SK-N-SH (cell line): Measurements from ENCODE around the gene P2RX1. TPM values are rescaled to one million over a fixed set of nuclear protein-coding genes. Genes with fewer than 3 reads are reported as not detected.

Experiments used
- CTCF ChIA-PET: fragments of 300-600, 350-600 bp; formaldehyde crosslinking; extraction: SDS; loops from one replicate; lab custom pipeline; 2021; lab: Yijun Ruan, JAX
- POLR2A ChIA-PET: fragments of 350-600 bp; sonication (Branson Sonifier 250); formaldehyde crosslinking; extraction: SDS; loops from one replicate; lab custom pipeline; 2020; ENCODE audit warnings: antibody characterized with exemption, inconsistent platforms; lab: Yijun Ruan, JAX
- DNase-seq: peaks from one replicate; pipeline ENCODE4 v3.0.0; 2012
- H2AFZ ChIP-seq: fragments of 200-600 bp; sonication (generic); 2 replicates; pipeline ENCODE4 v1.8.1; 2016; ENCODE audit warnings: antibody characterized with exemption, mild to moderate bottlenecking, low read depth
- H3F3A ChIP-seq: fragments of 200-600 bp; sonication (generic); replicated peaks from 2 replicates; pipeline ENCODE3; 2016; ENCODE audit warnings: antibody characterized with exemption, mild to moderate bottlenecking; ENCODE audit not compliant: insufficient read depth
- H3K27ac ChIP-seq, 2 experiments: fragments of 200-500 bp in 1 of 2; fragments of 200-600 bp in 1 of 2; sonication (Bioruptor generic) in 1 of 2; sonication (generic), shearing (Covaris generic) in 1 of 2; 2 replicates each; pipeline versions ENCODE4 v1.5.1 to v1.6.1; 2014 to 2016; ENCODE audit warnings: low read depth in 2 of 2, inconsistent platforms in 1 of 2, low read length in 1 of 2, mild to moderate bottlenecking in 1 of 2, mixed read lengths in 1 of 2
- H3K27me3 ChIP-seq: fragments of 200-600 bp; sonication (generic), shearing (Covaris generic); 2 replicates; pipeline ENCODE4 v1.6.1; 2016; ENCODE audit warnings: mixed run types; ENCODE audit not compliant: insufficient read depth
- H3K36me3 ChIP-seq, 2 experiments: fragments of 200-500 bp in 1 of 2; fragments of 200-600 bp in 1 of 2; sonication (Bioruptor generic) in 1 of 2; sonication (generic) in 1 of 2; replicated peaks in 1 of 2; 2 replicates each; pipeline versions ENCODE3 to v1.5.1; 2014 to 2016; ENCODE audit warnings: low read length in 1 of 2, mild to moderate bottlenecking in 1 of 2; ENCODE audit not compliant: insufficient read depth in 2 of 2, control insufficient read depth in 1 of 2
- H3K4me1 ChIP-seq, 2 experiments: fragments of 200-500 bp in 1 of 2; fragments of 200-600 bp in 1 of 2; sonication (Bioruptor generic) in 1 of 2; sonication (generic), shearing (Covaris generic) in 1 of 2; 2 replicates each; pipeline versions ENCODE4 v1.5.1 to v1.6.1; 2014 to 2016; ENCODE audit warnings: low read depth in 1 of 2, low read length in 1 of 2, mixed run types in 1 of 2; ENCODE audit not compliant: insufficient read depth in 2 of 2, control insufficient read depth in 1 of 2
- H3K4me2 ChIP-seq: fragments of 200-600 bp; sonication (generic), shearing (Covaris generic); 2 replicates; pipeline ENCODE4 v1.6.1; 2017; ENCODE audit warnings: mixed run types
- H3K4me3 ChIP-seq, 2 experiments: fragments of 200-500 bp in 1 of 2; fragments of 200-600 bp in 1 of 2; sonication (Bioruptor generic) in 1 of 2; sonication (generic), shearing (Covaris generic) in 1 of 2; 2 replicates each; pipeline versions ENCODE4 v1.5.1 to v1.8.1; 2014 to 2016; ENCODE audit warnings: low read depth in 2 of 2, inconsistent platforms in 1 of 2, low read length in 1 of 2, mild to moderate bottlenecking in 1 of 2, mixed read lengths in 1 of 2, moderate library complexity in 1 of 2
- H3K79me2 ChIP-seq: fragments of 200-600 bp; sonication (generic); 2 replicates; pipeline ENCODE4 v1.8.1; 2017; ENCODE audit warnings: mild to moderate bottlenecking; ENCODE audit not compliant: insufficient read depth
- H3K9ac ChIP-seq: fragments of 200-600 bp; sonication (generic); 2 replicates; pipeline ENCODE4 v1.6.1; 2017; ENCODE audit warnings: mixed run types
- H3K9me2 ChIP-seq: fragments of 200-600 bp; sonication (generic); 2 replicates; pipeline ENCODE4 v1.6.1; 2017; ENCODE audit warnings: mixed run types
- H3K9me3 ChIP-seq: fragments of 200-600 bp; sonication (generic); 2 replicates; pipeline ENCODE4 v1.6.1; 2017; ENCODE audit warnings: mixed run types, mild to moderate bottlenecking, moderate library complexity
- H4K20me1 ChIP-seq: fragments of 200-600 bp; sonication (generic); 2 replicates; pipeline ENCODE4 v1.6.1; 2017; ENCODE audit warnings: mild to moderate bottlenecking, mixed run types; ENCODE audit not compliant: insufficient read depth
- CHD2 ChIP-seq: fragments of 150-350 bp; IDR thresholded peaks from 2 replicates; pipeline ENCODE4 v1.6.1; 2018; ENCODE audit warnings: low read length; ENCODE audit not compliant: partially characterized antibody
- CTCF ChIP-seq: fragments of 200-600 bp; sonication (generic); IDR thresholded peaks from 2 replicates; pipeline ENCODE4 v1.6.1; 2017; ENCODE audit warnings: antibody characterized with exemption, mild to moderate bottlenecking, moderate library complexity
- GATA2 ChIP-seq: sonication (generic); formaldehyde crosslinking; IDR thresholded peaks from 2 replicates; pipeline ENCODE4 v1.5.0; 2020; ENCODE audit warnings: mild to moderate bottlenecking, missing genetic modification reagents
- MAX ChIP-seq: IDR thresholded peaks from 2 replicates; pipeline ENCODE4 v1.4.0; 2012; ENCODE audit warnings: low read depth
- PBX3 ChIP-seq: IDR thresholded peaks from 2 replicates; pipeline ENCODE4; 2012
- RAD21 ChIP-seq: IDR thresholded peaks from 2 replicates; pipeline ENCODE4 v1.6.1; 2012; ENCODE audit warnings: mild to moderate bottlenecking, low read length
- RCOR1 ChIP-seq: fragments of 150-350 bp; IDR thresholded peaks from 2 replicates; pipeline ENCODE4 v1.6.1; 2017; ENCODE audit warnings: antibody characterized with exemption, low read length
- REST ChIP-seq: IDR thresholded peaks from 2 replicates; pipeline ENCODE4 v1.6.1; 2012; ENCODE audit warnings: mild to moderate bottlenecking, low read depth, low read length, moderate library complexity
- SMC3 ChIP-seq: IDR thresholded peaks from 2 replicates; pipeline ENCODE4 v1.6.1; 2012; ENCODE audit warnings: low read depth, low read length, improper control_type of control experiment
- TAF1 ChIP-seq: IDR thresholded peaks from 2 replicates; pipeline ENCODE4 v1.6.1; 2012; ENCODE audit warnings: low read depth, mild to moderate bottlenecking, low read length, moderate library complexity, borderline replicate concordance
- USF1 ChIP-seq: IDR thresholded peaks from 2 replicates; pipeline ENCODE4 v1.4.0; 2012; ENCODE audit warnings: low read depth, borderline replicate concordance
- WGBS: methylation state at CpG from one replicate; pipeline ENCODE4 v1.1.6; 2017; ENCODE audit warnings: low lambda C conversion rate; 5-methylcytosine and 5-hydroxymethylcytosine counted together
- polyA plus RNA-seq, 3 experiments: library from polyadenylated mRNA; depleted of rRNA; stranded (reverse); fragments of >200 nt; gene quantifications; 2 replicates each; pipeline ENCODE4 v1.2.3, GENCODE V29; 2012

Gene P2RX1
- polyA plus RNA-seq, 1 of the 3 experiments (the other 2 are of a cell fraction): not detected

GRCh38 chr17:3914312-3914670 lies 2.0 kb downstream of the P2RX1 start (continued):
- no peak for TF ChIP-seq CHD2

- Histone ChIP-seq H4K20me1 (no peaks in the 10 kb centered on the region), H3K9ac (no peak overlapping the region), H3F3A (no peaks in the 10 kb centered on the region), H3K27me3 (no peaks in the 10 kb centered on the region), H3K9me2 (no peaks in the 10 kb centered on the region), H3K4me1 (peaks cover 0 to 16% of the 10 kb centered on the region in 2 experiments; a peak in 1 of 4 replicates), H3K79me2 (no peaks in the 10 kb centered on the region), H3K9me3 (no peaks in the 10 kb centered on the region), H3K27ac (no peak overlapping the region), H3K36me3 (no peaks in the 10 kb centered on the region), H3K4me2 (no peak overlapping the region), H2AFZ (no peak overlapping the region), H3K4me3 (peak overlapping the region in 1 of 2 experiments; percentile 36; a peak in 1 of 4 replicates)
- WGBS: 29% methylated on average over 11 of the region's 17 CpGs
- CTCF ChIA-PET: interaction anchor here (0.5 to 3.6 kb wide), 71 partner anchors 9 to 499 kb away, joined by 3 to 88 read pairs (median 4); partner anchors contain the start of genes CAMKK1, CYB5D2 and NCBP3
- POLR2A ChIA-PET: no interaction called here
- peak; percentile 91 for DNase-seq
- TF ChIP-seq RCOR1 (no peak), USF1 (no peak), REST (no peak), PBX3 (no peak), RAD21 (peak; percentile 93), MAX (no peak), CTCF (peak; percentile 95), TAF1 (no peak), SMC3 (peak; percentile 94), GATA2 (CRISPR knock-in tag) (no peak)
These were observed 2.5 kb downstream of the P2RX1 start for GRCh38 chr17:3913531-3914311.
